Esophagus (tissue), 2 donors: ENCODE measurements around the gene PRKN. TPM values are rescaled to one million over a fixed set of nuclear protein-coding genes. Genes with fewer than 3 reads are reported as not detected.
"Not testable (repeated sequence)": the region's sequence is repeated elsewhere in the genome, so short reads cannot be mapped to it uniquely, and the experiment has no call there.

Source experiments
- H3K27ac ChIP-seq, 2 donors: one replicate each; pipeline ENCODE4 v1.5.1; 2013; ENCODE audit warnings: low read depth in 2 of 2, mild to moderate bottlenecking in 2 of 2, inconsistent platforms in 1 of 2, low read length in 1 of 2, moderate library complexity in 1 of 2
- H3K27me3 ChIP-seq, 2 donors: one replicate each; pipeline ENCODE4 v1.6.1; 2013; ENCODE audit warnings: low read length in 2 of 2, control low read depth in 1 of 2, mild to moderate bottlenecking in 1 of 2; ENCODE audit not compliant: insufficient read depth in 2 of 2, control insufficient read depth in 1 of 2
- H3K36me3 ChIP-seq, 2 donors: one replicate each; pipeline ENCODE4 v1.6.1; 2013; ENCODE audit warnings: low read length in 1 of 2; ENCODE audit not compliant: control insufficient read depth in 2 of 2, insufficient read depth in 2 of 2
- H3K4me1 ChIP-seq, 2 donors: one replicate each; pipeline ENCODE4 v1.6.1; 2013; ENCODE audit warnings: low read length in 1 of 2; ENCODE audit not compliant: control insufficient read depth in 2 of 2, insufficient read depth in 2 of 2
- H3K4me3 ChIP-seq, 2 donors: one replicate each; pipeline ENCODE4 v1.5.1; 2013; ENCODE audit warnings: low read length in 2 of 2, mild to moderate bottlenecking in 2 of 2, low read depth in 1 of 2, moderate library complexity in 1 of 2
- H3K9me3 ChIP-seq, 2 donors: one replicate each; pipeline ENCODE4 v1.6.1; 2013; ENCODE audit warnings: mild to moderate bottlenecking in 2 of 2, low read depth in 1 of 2, low read length in 1 of 2, moderate library complexity in 1 of 2; ENCODE audit not compliant: control insufficient read depth in 2 of 2, insufficient read depth in 1 of 2
- WGBS, 2 donors: extraction: QIAGEN DNeasy Blood & Tissue Kit; methylation state at CpG; one replicate each; pipeline ENCODE4 v1.1.7; 2013; 5-methylcytosine and 5-hydroxymethylcytosine counted together
- polyA plus RNA-seq, 2 donors: library from polyadenylated mRNA; stranded (reverse); fragments of 200-250 nt; gene quantifications; one replicate each; pipeline ENCODE4 v1.2.3, GENCODE V29; 2013
- donor health status: healthy with polysubstance abuse.
- donor health status: Bipolar disorder and iron deficiency.

Gene PRKN
- polyA plus RNA-seq, 2 donors, result 0.28 to 0.45 TPM

DNA sequence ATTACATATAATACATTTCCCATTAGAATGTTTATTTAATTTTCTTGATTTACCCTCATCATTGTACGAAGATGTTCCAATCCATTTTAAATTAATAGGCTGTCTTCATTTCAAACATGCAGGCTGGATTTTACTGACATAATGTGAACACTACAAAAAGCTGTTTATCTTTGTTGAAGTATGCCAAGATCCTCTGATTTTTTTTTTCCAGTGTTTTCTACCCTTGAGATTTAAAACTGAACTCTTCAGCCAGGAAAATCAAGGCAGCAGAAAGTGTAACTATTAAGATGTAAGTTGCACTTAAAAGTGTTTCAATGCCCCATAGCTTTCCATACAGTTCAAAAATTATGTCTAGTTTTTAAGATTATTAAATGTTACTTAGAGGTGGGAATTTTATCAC lies 43.5 kb downstream of the PRKN start:
- Histone ChIP-seq H3K27ac (no peak overlapping the region), H3K4me3 (no peak overlapping the region)

DNA sequence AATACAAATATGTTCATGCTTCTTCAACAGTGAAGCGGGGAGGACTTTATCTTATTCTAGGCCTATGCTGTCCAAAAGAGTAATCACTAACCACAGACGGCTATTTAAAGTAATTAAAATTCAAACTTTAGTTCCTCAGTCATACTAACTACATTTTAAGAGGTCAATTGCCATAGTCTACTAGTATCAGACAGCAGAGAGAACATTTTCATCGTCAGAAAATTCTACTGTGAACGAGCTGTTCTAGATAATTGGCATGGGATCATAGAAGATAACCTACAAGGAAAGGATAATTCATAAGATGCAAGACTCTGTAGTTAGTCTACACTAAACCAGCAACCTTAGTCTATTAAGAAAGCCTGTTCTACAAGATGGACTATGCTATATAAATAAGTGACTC lies 44.4 kb downstream of the PRKN start:
- no peaks in the 10 kb centered on the region for H3K36me3 ChIP-seq
- no peaks in the 10 kb centered on the region for H3K27me3 ChIP-seq
- H3K9me3 ChIP-seq, result no peaks in the 10 kb centered on the region
- no peaks in the 10 kb centered on the region for H3K4me1 ChIP-seq
- no peak overlapping the region for H3K4me3 ChIP-seq
- H3K27ac ChIP-seq, result no peak overlapping the region
- WGBS, 2 donors, result 50 to 52% methylated on average over 4 of the region's 4 CpGs

More for the DNA sequence above, 43.5 kb downstream of the PRKN start:
- Histone ChIP-seq H3K9me3 (no peaks in the 10 kb centered on the region), H3K36me3 (no peaks in the 10 kb centered on the region), H3K4me1 (no peaks in the 10 kb centered on the region), H3K27me3 (no peaks in the 10 kb centered on the region)
- 53 to 61% methylated on average over 1 of the region's 1 CpG for WGBS, 2 donors

DNA sequence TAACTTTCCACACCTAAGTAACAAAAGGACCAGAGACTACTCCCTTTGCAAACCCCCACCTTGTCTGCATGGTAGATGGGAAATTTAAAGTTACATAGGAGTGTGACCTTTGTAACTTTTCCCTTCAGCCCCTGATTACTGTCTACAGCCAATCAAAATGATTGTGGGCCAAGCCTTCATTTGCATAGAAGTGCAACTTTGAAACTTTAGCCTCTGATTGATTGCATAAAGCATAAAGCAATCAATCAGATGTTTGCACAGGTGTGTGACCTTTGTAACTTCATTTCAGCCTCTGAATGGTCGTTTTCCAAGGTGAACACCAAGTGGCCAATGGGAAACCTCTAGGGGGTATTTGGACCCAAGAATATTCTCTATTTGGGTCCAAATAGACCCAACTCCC lies 46.1 kb downstream of the PRKN start:
- Histone ChIP-seq H3K27me3 (no peaks in the 10 kb centered on the region), H3K36me3 (no peaks in the 10 kb centered on the region), H3K4me1 (no peaks in the 10 kb centered on the region), H3K4me3 (no peak overlapping the region), H3K9me3 (no peaks in the 10 kb centered on the region), H3K27ac (no peak overlapping the region)
- 62 to 65% methylated on average over 1 of the region's 1 CpG for WGBS, 2 donors

DNA sequence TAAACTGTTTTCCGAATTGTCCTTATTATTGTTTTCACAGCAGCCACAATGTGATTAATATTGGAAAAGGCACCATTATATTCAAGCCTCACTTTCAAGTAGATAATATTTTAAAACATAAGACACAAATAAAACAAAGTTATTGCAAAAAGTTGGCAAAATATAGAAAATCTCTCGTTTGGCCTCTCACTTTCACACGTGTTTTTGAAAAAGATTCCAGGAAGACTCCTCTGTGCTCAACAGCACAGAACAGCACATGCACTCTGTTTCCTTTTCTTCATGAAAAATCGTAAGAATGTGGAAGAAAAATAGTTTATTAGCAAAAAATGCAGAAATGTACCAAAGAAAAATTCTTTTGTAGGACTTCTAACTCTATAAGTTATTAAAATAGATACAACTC lies 46.7 kb downstream of the PRKN start:
- no peak overlapping the region for H3K4me3 ChIP-seq
- WGBS, 2 donors, result 83 to 84% methylated on average over 4 of the region's 4 CpGs
- no peaks in the 10 kb centered on the region for H3K9me3 ChIP-seq
- no peaks in the 10 kb centered on the region for H3K4me1 ChIP-seq
- no peak overlapping the region for H3K27ac ChIP-seq
- no peaks in the 10 kb centered on the region for H3K36me3 ChIP-seq
- no peaks in the 10 kb centered on the region for H3K27me3 ChIP-seq

DNA sequence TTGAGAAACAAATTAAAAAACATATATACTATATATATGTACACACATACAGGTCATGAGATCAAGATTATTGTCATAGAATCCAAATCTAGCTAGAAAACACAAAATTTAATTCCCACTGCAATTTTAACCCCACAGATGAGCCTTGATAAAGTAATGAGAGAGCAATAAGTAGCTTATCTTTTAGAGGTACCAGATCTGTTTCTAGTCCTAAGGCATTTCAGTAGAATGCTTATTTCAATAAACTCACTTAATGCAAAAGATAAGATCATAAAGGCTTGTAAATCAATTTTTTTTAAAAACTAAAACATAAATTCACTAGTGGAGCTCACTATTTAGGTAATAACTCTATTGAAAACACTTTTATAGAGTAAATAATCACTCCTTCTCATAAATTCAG lies 47.2 kb downstream of the PRKN start:
- Histone ChIP-seq H3K27ac (no peak overlapping the region), H3K4me3 (no peak overlapping the region), H3K36me3 (no peaks in the 10 kb centered on the region), H3K9me3 (no peaks in the 10 kb centered on the region), H3K4me1 (no peaks in the 10 kb centered on the region), H3K27me3 (no peaks in the 10 kb centered on the region)

DNA sequence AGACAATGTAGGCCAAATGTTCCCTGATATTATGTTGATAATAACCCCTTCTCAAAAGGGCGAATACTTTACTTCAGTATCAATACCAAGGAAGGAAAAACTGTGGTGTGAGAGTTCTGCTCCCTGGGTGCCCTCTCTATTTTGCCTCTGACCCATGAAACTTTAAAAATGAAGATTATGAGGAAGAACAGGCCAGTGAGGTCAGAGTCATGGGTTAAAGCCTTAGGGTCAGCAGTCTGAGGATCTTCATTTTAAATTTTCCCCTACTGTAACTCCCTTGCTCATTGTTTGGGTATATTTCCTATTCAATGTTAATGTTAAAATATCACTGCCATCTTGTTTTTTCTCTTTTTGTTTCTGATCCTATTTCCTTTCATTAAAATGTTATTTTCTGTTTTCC lies 47.9 kb downstream of the PRKN start:
- no peaks in the 10 kb centered on the region for H3K4me1 ChIP-seq
- no peak overlapping the region for H3K4me3 ChIP-seq
- no peak overlapping the region for H3K27ac ChIP-seq
- 87 to 98% methylated on average over 1 of the region's 1 CpG for WGBS, 2 donors
- H3K9me3 ChIP-seq, result no peaks in the 10 kb centered on the region
- no peaks in the 10 kb centered on the region for H3K36me3 ChIP-seq
- H3K27me3 ChIP-seq, result no peaks in the 10 kb centered on the region

DNA sequence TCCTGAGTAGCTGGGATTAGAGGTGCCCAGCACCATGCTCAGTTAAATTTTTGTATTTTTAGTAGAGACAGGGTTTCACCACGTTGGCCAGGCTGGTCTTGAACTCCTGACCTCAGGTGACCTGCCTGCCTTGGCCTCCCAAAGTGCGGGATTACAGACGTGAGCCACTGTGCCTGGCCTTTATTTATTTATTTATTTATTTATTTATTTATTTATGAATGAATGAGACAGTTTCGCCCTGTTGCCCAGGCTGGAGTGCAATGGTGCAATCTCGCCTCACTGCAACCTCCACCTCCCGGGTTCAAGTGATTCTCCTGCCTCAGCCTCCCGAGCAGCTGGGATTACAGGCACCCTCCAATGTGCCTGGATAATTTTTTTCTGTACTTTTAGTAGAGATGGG lies 48.7 kb downstream of the PRKN start:
- not testable (repeated sequence) for H3K36me3 ChIP-seq, H3K9me3 ChIP-seq, H3K27me3 ChIP-seq, H3K27ac ChIP-seq, H3K4me1 ChIP-seq, H3K4me3 ChIP-seq
- WGBS, 2 donors, result 80 to 91% methylated on average over 7 of the region's 7 CpGs

DNA sequence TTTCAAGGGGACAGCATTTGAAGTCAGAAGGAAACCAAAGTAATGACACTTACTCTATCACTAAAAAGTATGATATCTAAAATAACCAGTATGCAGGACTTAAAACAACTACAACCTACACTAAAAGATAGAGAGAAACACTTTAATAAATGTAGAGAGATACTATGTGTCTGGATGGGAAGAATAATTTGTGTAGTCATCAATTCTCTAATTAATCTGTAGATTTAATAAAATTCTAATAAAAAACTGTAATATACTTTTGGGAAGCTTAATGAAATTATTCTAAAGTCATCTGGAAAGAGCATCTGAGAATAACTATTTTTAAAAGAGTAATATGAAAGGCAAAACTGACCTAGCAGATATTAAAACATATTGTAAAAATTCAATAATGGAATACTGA lies 52.1 kb downstream of the PRKN start:
- H3K9me3 ChIP-seq, result no peaks in the 10 kb centered on the region
- no peak overlapping the region for H3K4me3 ChIP-seq
- no peak overlapping the region for H3K27ac ChIP-seq
- H3K4me1 ChIP-seq, result no peaks in the 10 kb centered on the region
- H3K27me3 ChIP-seq, result no peaks in the 10 kb centered on the region
- H3K36me3 ChIP-seq, result no peaks in the 10 kb centered on the region

DNA sequence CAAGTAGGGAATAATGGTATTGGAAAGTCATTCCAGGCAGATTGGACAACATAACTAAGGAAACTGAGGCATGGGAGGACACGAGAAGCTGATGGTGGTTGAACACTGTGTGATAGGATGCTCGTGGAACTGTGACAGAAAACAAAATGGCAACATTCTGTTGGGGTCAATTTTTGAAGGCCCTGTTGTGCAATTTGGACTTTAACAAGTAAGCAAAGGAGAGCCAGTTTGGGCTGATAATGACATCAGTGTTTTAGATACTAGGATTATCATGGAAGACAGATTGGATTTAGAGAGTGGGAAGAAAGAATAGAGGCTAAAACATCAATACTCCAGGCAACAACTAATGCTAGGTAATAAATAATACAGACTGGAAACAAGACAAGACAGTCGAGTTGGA lies 53.1 kb downstream of the PRKN start:
- Histone ChIP-seq H3K36me3 (no peaks in the 10 kb centered on the region), H3K9me3 (no peaks in the 10 kb centered on the region), H3K4me1 (no peaks in the 10 kb centered on the region), H3K4me3 (no peak overlapping the region), H3K27me3 (no peaks in the 10 kb centered on the region), H3K27ac (no peak overlapping the region)
- 71 to 72% methylated on average over 3 of the region's 3 CpGs for WGBS, 2 donors

DNA sequence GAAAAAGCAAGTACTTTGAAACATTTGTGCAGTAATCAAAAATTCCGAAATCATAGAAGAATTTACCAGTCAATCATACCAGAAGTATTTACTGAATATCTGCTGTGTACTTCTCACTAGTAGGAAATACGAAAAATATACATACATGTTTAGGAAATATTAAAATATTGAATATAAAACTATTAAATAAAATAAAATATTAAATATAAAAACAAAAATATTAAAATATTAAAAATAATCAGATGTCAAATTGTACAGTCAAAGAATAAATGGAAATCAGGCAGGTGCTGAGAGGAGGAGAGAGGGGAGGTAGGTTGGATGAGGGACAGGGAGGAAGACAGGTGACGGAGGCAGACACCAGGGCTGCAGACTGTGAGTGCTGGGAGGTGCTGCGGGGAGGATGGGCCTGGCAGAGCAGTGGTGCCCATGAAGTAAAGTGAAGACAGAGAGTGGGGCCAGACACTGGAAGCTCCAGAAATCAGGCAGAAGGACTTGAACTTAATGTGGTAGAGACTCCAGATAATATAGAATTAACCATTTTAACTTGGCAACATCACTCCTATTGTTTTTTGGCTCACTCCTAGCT lies 55.9 kb downstream of the PRKN start:
- Histone ChIP-seq H3K27ac (no peak overlapping the region), H3K4me1 (no peaks in the 10 kb centered on the region), H3K27me3 (no peaks in the 10 kb centered on the region), H3K4me3 (no peak overlapping the region), H3K9me3 (no peaks in the 10 kb centered on the region), H3K36me3 (no peaks in the 10 kb centered on the region)
- WGBS, 2 donors, result 94 to 97% methylated on average over 4 of the region's 4 CpGs
